Measurements from ENCODE around the gene CCDC112. TPM values are rescaled to one million over a fixed set of nuclear protein-coding genes. Genes with fewer than 3 reads are reported as not detected.

The CCDC112 gene
- total and polyA plus RNA-seq, 10 donors, result 3.4 to 12.7 (median 4.3) TPM

- Histone ChIP-seq H3K27ac (peak within 1 kb of the TSS; percentile 71 to 95 (median 90)), H3K4me3 (peak within 1 kb of the TSS; percentile 83 to 98 (median 93)), H3K4me1 (peaks cover 26 to 54% (median 43%) of the 10 kb centered on the region in 6 donors), H3K9me3 (no peaks in the 10 kb centered on the region), H3K27me3 (replicated peaks in 1 of 7) (no peaks in the 10 kb centered on the region), H3K36me3 (peaks cover 0 to 15% (median 1%) of the 10 kb centered on the region in 6 donors)
- WGBS, 5 donors, result 0 to 1% (median 1%) methylated on average over 29 to 50 of the region's 50 CpGs
- intact Hi-C loops (cut with DNase I; ENCODE audit: low total_unique reads), result no loop called here
- TF ChIP-seq POLR2A (IDR thresholded peaks at IDR 0.05) (no peak), CTCF (IDR thresholded peaks at IDR 0.05 in 8 of 11, conservative IDR thresholded peaks at IDR 0.05 in 3 of 11) (no peak), POLR2AphosphoS5 (IDR thresholded peaks at IDR 0.05) (peak; percentile 85 to 88 (median 87))
- peak; percentile 95 for DNase-seq
Observed at GRCh38 chr5:115262321-115263077, 34.0 kb downstream of the CCDC112 start, which contains the start of gene PGGT1B. TSS of gene PGGT1B (minus strand) at chr5:115262877. CDS start at chr5:115262851, 26 bp downstream.

GRCh38 chr5:115262011-115262320, 34.5 kb downstream of the CCDC112 start:
- Histone ChIP-seq H3K4me1 (peaks cover 26 to 58% (median 44%) of the 10 kb centered on the region in 6 donors), H3K27me3 (replicated peaks in 1 of 7) (no peaks in the 10 kb centered on the region), H3K4me3 (peak overlapping the region; percentile 83 to 98 (median 93)), H3K36me3 (peaks cover 0 to 17% (median 0%) of the 10 kb centered on the region in 6 donors), H3K9me3 (no peaks in the 10 kb centered on the region), H3K27ac (peak overlapping the region; percentile 71 to 95 (median 90))
- no peak for DNase-seq
- TF ChIP-seq POLR2AphosphoS5 (IDR thresholded peaks at IDR 0.05), result no peak
- TF ChIP-seq CTCF (IDR thresholded peaks at IDR 0.05 in 8 of 11, conservative IDR thresholded peaks at IDR 0.05 in 3 of 11), result no peak
- TF ChIP-seq POLR2A (IDR thresholded peaks at IDR 0.05), result no peak
- intact Hi-C loops (cut with DNase I; ENCODE audit: low total_unique reads), result no loop called here
- WGBS, 5 donors, result 5 to 9% (median 7%) methylated on average over 8 of the region's 8 CpGs

GRCh38 chr5:115260248-115260647, 36.2 kb downstream of the CCDC112 start:
- DNase-seq, result no peak
- 89 to 95% (median 90%) methylated on average over 2 of the region's 2 CpGs for WGBS, 5 donors

More at GRCh38 chr5:115260248-115260647, 36.2 kb downstream of the CCDC112 start:
- intact Hi-C loops (cut with DNase I; ENCODE audit: low total_unique reads), result no loop called here
- H3K4me1 ChIP-seq, result peaks cover 38 to 75% (median 58%) of the 10 kb centered on the region in 6 donors
- H3K27ac ChIP-seq, result no peak overlapping the region
- peaks cover 0 to 28% (median 2%) of the 10 kb centered on the region in 6 donors for H3K36me3 ChIP-seq
- H3K9me3 ChIP-seq, result no peaks in the 10 kb centered on the region
- H3K27me3 ChIP-seq (replicated peaks in 1 of 7), result no peaks in the 10 kb centered on the region
- TF ChIP-seq CTCF (IDR thresholded peaks at IDR 0.05 in 8 of 11, conservative IDR thresholded peaks at IDR 0.05 in 3 of 11) (no peak), POLR2AphosphoS5 (IDR thresholded peaks at IDR 0.05) (no peak), POLR2A (IDR thresholded peaks at IDR 0.05) (no peak)
- H3K4me3 ChIP-seq, result no peak overlapping the region
